Fibroblast of the aortic adventitia (primary cell): ENCODE measurements around the gene TRIM7. TPM values are rescaled to one million over a fixed set of nuclear protein-coding genes. Genes with fewer than 3 reads are reported as not detected.

Experiments used
- DNase-seq: peaks from one replicate; pipeline ENCODE4 v3.0.0-alpha.2; 2010; ENCODE audit warnings: low read depth
- H3K4me3 ChIP-seq: 2 replicates; pipeline ENCODE4 v1.5.1; 2011; ENCODE audit warnings: low read depth, mild to moderate bottlenecking, control low read depth, low read length, moderate library complexity
- total RNA-seq: library from RNA; depleted of rRNA; stranded (reverse); fragments of >200 nt; gene quantifications from 2 replicates; pipeline ENCODE4 v1.2.3, GENCODE V29; 2012; ENCODE audit warnings: low replicate concordance
- TF ChIP-seq, protein P1 (sequence below): IDR thresholded peaks from 2 replicates; pipeline ENCODE4 v1.5.1; 2011; ENCODE audit warnings: mild to moderate bottlenecking, low read length, control low read depth, inconsistent platforms; ENCODE audit not compliant: insufficient read depth

TRIM7 gene
- total RNA-seq, 1 donor: 3.3 TPM

DNA sequence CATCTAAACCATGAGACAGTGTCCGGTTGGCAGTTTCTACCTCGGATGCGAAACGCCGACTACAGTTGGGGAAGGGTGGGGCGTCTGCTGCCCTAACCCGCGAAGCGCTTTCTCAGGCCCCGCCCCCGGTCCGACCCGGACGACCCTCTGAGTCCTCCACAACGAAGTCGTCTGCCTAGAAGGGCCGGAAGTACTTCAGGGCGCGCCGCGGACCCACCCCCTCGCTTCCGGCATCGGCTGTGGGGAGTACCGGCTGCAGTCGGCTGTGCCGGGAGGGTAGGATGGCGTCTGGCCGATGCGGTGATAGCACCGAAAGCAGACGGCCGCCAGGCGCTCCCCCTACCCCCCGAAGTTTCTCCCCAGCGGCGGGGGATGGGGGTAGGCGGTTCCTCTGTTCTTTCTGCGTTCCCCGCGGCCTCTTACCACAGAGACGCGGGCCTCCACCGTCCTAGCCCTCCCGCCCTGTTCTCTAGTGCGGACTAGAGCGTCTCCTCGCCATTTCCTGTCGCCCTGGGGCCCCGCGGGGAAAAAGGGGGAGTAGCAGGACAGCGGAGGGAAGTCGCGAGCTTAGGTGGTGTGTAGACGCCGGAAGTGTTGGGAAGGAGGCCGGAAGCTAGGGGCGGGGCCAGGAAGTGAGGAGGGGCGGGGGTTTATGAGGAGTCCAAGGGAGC is 18.2 kb upstream of the TRIM7 start, which contains the start of gene TRIM41:
Gene TRIM41, plus strand, starts transcription at position 224 of the 671 bp plus-strand sequence. CDS start 719 bp downstream, outside the sequence.
- TF ChIP-seq, protein P1, sequence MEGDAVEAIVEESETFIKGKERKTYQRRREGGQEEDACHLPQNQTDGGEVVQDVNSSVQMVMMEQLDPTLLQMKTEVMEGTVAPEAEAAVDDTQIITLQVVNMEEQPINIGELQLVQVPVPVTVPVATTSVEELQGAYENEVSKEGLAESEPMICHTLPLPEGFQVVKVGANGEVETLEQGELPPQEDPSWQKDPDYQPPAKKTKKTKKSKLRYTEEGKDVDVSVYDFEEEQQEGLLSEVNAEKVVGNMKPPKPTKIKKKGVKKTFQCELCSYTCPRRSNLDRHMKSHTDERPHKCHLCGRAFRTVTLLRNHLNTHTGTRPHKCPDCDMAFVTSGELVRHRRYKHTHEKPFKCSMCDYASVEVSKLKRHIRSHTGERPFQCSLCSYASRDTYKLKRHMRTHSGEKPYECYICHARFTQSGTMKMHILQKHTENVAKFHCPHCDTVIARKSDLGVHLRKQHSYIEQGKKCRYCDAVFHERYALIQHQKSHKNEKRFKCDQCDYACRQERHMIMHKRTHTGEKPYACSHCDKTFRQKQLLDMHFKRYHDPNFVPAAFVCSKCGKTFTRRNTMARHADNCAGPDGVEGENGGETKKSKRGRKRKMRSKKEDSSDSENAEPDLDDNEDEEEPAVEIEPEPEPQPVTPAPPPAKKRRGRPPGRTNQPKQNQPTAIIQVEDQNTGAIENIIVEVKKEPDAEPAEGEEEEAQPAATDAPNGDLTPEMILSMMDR: peak; percentile 22
- peak; percentile 98 for DNase-seq
- peak within 1 kb of the TSS; percentile 95 for H3K4me3 ChIP-seq

DNA sequence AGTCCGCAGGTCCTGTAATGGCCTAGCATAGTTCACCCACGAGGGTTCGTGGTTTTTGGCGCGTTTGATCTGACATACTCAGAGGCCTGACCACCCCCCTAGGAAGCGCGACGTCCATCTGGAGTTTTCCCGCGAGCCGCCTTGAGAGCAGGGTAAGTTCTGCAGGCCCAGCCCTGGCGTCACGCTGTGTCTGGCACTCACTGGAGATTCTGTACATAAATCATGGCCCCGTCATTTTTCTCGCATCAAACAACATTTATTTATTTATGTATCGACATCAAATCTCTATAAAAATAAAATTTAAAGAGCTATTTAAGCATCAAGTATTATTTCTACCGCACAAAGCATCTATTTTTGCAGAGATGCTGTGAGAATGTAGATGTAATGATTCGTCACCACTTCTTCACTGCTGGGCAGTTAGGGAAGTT is 17.6 kb upstream of the TRIM7 start:
- peak overlapping the region; percentile 95 for H3K4me3 ChIP-seq
- DNase-seq: no peak
- TF ChIP-seq, protein P1: no peak

DNA sequence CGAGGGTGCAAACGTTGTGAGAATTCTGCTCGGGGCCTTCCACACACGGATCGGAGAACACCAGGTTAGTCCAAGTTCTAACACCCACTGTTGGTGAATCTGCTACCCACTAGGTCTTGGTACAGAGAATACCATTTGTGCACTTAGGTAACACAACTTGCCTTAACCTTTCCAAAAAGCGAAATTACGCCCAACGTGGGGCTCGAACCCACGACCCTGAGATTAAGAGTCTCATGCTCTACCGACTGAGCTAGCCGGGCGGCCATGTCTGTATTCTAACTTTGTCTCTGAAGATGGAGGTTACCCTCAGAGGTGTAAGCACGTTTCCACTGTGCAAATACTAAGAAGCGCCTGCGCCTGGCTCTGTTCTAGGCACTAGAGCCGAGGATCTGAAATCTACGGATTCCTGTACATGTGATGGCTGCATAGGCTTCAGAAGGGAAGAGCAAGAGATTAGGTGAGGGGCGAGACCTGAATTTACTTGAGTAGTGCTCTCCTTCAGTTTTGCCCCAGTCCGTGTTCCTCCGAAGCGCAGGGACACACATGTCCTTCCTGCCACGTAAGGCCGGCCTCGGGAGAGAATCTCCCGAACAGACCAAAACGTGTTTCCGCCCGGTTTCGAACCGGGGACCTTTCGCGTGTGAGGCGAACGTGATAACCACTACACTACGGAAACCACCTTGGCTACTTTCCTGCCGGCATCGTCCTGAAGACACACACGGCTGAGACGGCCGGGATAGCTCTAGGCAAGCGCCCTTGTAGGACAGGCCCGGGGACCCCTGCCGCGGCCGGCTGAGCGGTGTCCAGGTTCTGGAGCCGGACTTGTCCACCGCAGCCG is 17.0 kb upstream of the TRIM7 start:
- TF ChIP-seq, protein P1: no peak
- peak; percentile 94 for DNase-seq
- H3K4me3 ChIP-seq: peak overlapping the region; percentile 95

DNA sequence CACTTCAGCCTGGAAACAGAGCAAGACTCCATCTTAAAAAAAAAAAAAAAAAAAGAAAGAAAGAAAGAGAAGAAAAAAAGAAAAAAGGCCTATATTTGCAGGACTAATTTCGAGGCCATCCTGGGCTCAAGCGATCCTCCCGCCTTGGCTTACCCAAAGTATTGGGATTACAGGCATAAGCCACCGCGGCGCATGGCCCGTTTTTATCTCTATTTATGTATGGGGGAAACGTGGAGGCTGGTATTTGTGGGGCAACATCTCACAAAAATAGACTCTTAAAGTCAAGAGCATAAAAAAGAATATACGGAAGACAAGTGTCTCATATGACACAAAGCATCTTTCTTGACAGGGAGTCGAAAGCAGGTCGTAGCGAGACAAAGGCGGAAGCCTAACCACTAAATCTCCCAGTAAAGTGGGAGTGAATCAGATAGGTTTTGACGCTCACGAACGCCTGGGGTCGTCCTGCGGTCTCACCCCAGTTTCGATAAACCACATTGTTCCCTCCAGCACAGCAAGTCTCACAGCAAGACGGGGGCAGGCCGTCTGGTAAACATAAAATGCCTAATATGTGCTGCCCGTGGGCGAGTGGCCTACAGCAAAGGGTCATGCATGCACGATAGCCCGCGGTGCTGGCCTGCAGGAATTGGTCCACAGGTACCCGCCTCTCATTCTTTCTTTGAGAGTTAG is 16.3 kb upstream of the TRIM7 start:
- DNase-seq: no peak
- TF ChIP-seq, protein P1: no peak
- H3K4me3 ChIP-seq: peak overlapping the region; percentile 18

DNA sequence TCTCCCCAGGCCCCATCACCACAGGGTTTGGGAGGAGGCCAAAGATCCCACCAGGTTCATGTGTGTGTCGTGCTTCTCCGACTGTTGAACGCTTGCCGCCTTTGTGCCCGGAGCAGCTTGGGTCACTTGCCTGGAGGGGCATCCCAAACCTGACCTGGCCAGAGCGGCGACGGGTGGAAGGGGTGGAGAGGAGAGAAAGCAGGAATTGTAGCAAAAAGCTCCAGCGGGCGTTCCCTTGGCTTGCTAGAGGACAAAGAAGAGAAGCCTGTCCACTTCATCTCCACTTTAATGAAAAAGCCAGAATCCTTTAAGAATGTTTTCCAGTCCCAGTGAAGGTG is 15.2 kb upstream of the TRIM7 start:
- TF ChIP-seq, protein P1: no peak
- DNase-seq: no peak

DNA sequence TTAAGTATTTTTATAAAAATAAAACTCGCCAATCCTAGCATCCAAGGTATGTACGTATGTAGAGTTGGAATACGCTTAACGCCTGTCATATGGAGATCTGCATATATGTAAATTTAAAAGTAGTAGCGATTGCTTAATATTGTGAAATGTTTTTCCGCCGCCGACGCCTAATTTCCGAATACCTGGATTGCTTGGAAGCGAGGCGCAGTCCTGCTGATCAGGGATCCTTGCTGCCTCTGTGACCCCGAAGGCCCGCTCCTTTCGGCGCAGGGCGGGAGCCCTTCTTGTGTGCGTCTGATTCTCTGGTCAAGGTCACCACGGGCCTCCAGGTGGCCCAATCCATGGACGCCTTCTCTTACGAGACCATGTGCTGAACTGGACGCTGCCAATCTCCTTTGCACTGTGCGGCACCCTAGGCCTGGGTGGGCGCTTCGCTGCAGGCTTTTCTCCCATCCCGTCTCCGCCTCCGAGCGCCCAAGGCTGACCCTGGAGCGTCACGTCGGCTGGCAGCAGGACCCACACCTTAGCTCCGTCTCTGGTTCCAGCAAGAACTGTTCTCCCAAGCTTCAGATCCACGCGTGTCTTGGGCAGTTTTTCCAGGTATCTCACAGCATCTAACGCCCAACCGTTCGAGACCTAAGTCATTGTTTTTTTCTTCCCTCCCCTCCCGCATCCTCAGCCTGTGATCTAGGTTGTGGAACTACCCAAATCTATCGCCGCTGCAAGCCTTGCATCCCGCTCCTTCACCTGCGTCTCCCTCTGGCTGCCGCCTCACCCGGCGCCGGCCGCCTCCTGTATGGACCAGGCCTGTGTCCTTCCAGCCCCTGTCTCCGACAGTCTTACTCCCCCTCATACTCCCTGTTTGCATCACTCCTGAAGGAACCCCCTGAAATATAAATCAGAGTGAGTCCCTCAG is 14.5 kb upstream of the TRIM7 start:
- no peak for DNase-seq
- TF ChIP-seq, protein P1: no peak

More for the DNA sequence above, 15.2 kb upstream of the TRIM7 start:
- no peak overlapping the region for H3K4me3 ChIP-seq

More for the DNA sequence above, 14.5 kb upstream of the TRIM7 start:
- H3K4me3 ChIP-seq: no peak overlapping the region
